ENCODE data around the gene C6orf132. TPM values are rescaled to one million over a fixed set of nuclear protein-coding genes. Genes with fewer than 3 reads are reported as not detected.
"Not testable (repeated sequence)": the region's sequence is repeated elsewhere in the genome, so short reads cannot be mapped to it uniquely, and the experiment has no call there.

The C6orf132 gene
- total RNA-seq, 4 donors from 2014 or later: 3.0 to 19.0 (median 3.6) TPM

DNA sequence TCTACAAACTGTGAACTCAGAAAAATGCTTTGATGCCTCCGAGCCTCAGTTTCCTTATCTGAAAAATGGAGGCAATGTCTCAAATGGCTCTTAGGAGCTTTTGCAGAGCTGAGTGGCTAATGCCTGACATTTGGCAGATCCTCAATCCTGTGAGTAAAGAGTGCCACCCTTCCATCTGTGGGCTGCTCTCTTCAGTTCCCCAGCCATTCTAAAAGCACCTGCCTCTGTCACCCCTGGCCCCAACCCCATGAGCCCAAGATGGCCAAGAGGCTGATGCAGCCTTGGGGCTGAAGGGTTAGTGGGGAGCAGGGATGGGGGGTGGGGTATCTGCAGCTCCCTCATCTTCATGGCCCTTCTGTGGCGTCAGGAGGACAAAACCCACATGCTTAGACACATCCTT is 16.2 kb upstream of the C6orf132 start:
- TF ChIP-seq, protein P1, sequence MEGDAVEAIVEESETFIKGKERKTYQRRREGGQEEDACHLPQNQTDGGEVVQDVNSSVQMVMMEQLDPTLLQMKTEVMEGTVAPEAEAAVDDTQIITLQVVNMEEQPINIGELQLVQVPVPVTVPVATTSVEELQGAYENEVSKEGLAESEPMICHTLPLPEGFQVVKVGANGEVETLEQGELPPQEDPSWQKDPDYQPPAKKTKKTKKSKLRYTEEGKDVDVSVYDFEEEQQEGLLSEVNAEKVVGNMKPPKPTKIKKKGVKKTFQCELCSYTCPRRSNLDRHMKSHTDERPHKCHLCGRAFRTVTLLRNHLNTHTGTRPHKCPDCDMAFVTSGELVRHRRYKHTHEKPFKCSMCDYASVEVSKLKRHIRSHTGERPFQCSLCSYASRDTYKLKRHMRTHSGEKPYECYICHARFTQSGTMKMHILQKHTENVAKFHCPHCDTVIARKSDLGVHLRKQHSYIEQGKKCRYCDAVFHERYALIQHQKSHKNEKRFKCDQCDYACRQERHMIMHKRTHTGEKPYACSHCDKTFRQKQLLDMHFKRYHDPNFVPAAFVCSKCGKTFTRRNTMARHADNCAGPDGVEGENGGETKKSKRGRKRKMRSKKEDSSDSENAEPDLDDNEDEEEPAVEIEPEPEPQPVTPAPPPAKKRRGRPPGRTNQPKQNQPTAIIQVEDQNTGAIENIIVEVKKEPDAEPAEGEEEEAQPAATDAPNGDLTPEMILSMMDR (IDR thresholded peaks at IDR 0.05): no peak
- ATAC-seq (ENCODE audit: low FRiP score): no peak
- DNase-seq (ENCODE audit: low spot score): no peak

DNA sequence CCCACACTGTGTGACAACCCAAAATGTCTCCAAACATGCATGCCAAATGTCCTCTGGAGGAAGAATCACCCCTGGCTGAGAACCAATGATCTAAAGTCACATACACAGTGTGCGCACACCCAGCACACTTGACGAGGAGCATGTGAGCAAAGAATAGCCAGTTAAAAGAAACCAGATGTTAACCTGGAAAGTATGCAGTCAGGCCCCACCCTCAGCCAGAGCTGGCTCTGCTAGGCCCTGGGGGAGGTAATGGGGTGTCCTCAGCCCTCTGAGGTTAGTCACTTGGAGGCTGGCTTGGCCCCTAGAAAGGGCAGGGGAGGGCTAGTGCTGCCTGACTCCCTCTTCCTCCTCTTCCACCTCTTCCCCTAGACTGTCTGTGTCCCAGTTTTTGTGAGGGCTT is 15.6 kb upstream of the C6orf132 start:
- DNase-seq (ENCODE audit: low spot score) (no peak), ATAC-seq (ENCODE audit: low FRiP score) (peak; percentile 79)
- TF ChIP-seq, protein P1 (IDR thresholded peaks at IDR 0.05): no peak

DNA sequence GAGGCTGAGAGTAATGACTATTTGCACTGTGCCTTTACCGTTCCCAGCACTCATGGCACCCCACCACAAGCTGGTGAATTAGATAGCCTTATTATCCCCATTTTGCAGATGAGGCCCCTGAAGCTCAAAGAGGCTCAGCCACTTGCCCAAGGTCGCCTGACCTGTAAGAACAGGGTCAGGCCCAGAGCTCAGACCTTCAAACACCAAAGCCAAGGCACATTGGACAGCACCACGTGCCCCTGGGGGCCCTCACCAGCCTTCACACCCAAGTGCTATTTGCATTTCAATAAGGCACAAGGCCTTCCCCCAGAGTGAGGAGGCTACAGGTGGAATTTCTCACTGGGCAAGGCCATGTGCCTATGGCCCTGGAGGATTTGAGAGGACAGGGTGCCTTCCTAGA is 14.2 kb upstream of the C6orf132 start:
- DNase-seq (ENCODE audit: low spot score): no peak
- ATAC-seq (ENCODE audit: low FRiP score): no peak
- TF ChIP-seq, protein P1 (IDR thresholded peaks at IDR 0.05): no peak

DNA sequence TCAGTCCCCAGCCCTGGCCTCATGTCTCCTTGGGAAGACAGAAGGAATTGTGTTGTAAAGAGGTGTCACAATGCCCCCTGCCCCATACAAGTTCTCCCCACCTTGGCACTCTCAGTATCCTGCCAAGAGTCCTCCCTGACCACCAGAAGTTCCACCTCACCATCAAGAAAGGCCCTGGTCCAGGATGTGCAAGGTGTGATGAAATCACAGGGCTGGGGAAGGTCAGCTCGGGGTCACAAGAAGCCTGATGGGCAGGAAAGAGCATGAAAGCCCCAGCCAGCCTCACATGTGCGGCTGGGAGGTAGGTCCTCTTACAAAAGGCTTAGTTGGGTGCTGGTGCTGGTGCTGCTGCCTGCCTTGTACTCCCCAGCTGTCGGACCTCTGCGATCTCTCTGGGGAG is 12.9 kb upstream of the C6orf132 start:
- ATAC-seq (ENCODE audit: low FRiP score) (no peak), DNase-seq (ENCODE audit: low spot score) (no peak)
- TF ChIP-seq, protein P1 (IDR thresholded peaks at IDR 0.05): no peak

DNA sequence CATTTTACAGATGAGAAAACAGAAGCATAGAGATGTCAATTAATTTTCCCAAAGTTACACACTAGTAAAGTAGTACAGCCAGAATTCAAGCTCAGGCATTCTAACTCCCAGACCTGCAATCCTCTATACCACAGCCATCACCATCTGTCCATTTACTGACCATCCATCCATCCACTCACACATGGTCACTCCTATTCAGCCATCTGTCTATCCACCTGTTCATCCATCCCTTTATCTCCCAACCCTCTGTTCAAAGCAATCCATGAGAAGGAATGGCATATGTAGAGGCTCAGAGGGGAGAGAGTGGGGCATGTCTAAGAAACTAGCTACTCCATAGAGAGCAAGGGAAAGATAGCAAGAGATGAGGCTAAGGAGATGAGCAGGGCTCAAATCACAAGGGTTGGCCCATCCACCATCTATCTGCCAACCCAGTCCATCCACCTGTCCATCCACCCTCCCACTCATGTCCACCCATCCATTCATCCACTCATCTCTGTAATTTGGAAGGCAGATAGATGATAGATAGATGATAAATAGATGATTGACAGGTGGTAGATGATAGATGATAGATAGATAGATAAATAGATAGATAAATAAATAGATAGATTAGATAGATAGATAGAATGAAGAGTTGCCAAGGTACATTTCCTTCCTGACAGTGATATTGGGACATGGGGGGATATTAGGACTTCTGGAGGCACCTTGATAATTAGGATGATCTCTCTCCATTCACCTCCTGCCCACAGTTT is 12.2 kb upstream of the C6orf132 start:
- ATAC-seq (ENCODE audit: low FRiP score) (no peak), DNase-seq (ENCODE audit: low spot score) (no peak)
- TF ChIP-seq, protein P1 (IDR thresholded peaks at IDR 0.05): no peak

DNA sequence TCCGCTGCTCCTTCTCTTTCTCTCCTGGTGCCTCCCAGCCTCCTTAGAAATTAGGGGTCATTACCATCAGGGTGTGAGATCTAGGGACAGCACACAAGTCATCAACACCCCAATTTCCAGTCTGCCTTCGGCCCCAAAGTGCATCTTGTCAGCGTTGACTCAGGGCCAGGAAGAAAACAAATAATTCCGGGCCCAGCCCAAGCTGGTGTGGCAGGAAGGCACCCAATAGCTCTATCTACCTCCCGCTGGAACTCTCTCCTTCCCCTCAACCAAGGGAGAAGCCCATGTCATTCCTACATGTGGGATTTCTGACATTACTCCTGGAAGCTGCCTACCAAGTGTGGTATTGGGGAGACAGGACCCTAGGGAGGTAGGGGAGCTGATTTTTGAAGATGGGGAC is 11.5 kb upstream of the C6orf132 start:
- DNase-seq (ENCODE audit: low spot score) (no peak), ATAC-seq (ENCODE audit: low FRiP score) (no peak)

DNA sequence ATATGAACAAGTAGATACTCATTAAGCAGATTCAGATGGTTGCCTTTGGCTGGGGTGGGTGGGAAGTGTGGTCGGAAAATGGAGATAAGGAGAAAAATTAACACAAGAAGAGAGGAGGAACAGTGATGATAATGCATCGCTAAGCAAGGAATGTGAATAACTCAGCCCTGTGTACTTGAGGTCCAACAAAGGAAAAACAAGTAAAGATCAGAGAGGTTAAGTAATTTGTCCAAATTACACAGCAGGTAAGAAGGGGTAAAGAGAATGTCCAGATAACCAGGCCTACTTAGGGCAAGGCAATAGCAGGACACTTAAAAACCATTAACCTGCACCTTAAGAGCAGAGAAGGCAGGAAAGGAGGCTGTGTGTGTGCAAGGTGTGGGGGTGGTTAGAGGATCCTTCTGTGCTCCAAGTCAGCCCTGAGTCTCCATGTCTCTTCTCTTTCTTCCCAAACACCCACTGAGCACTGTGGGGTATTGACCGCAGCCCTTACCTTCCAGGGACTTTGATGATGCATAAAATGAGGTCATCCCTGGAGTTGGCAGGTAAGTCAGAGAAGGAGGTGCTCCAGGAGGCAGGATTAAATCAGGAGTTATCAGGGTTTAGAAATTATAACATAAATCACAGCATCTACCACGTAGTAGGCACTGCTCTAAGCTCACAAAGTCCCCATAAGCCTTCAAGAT is 10.3 kb upstream of the C6orf132 start:
- ATAC-seq (ENCODE audit: low FRiP score): not testable (repeated sequence)

More for the DNA sequence above, 11.5 kb upstream of the C6orf132 start:
- TF ChIP-seq, protein P1 (IDR thresholded peaks at IDR 0.05): no peak

More for the DNA sequence above, 10.3 kb upstream of the C6orf132 start:
- not testable (repeated sequence) for DNase-seq (ENCODE audit: low spot score)

Measured in omental fat pad (tissue), 4 donors.